Endometrial microvascular endothelial cells (primary cell): ENCODE measurements around the gene PRH1. TPM values are rescaled to one million over a fixed set of nuclear protein-coding genes. Genes with fewer than 3 reads are reported as not detected.

Experiments used
- in situ Hi-C: cut with HindIII; loops from 2 replicates; pipeline ENCODE4 v1.10.0; 2017; ENCODE audit warnings: low sequenced_read_pairs, low pct_unique_long_range_greater_than_20kb; ENCODE audit errors: inconsistent ontology term
- total RNA-seq: library from RNA; depleted of rRNA; stranded (reverse); fragments of >200 nt; gene quantifications from one replicate; pipeline ENCODE4 v1.2.3, GENCODE V29; 2015; ENCODE audit errors: inconsistent ontology term

Gene PRH1
- total RNA-seq = 11.5 TPM

DNA sequence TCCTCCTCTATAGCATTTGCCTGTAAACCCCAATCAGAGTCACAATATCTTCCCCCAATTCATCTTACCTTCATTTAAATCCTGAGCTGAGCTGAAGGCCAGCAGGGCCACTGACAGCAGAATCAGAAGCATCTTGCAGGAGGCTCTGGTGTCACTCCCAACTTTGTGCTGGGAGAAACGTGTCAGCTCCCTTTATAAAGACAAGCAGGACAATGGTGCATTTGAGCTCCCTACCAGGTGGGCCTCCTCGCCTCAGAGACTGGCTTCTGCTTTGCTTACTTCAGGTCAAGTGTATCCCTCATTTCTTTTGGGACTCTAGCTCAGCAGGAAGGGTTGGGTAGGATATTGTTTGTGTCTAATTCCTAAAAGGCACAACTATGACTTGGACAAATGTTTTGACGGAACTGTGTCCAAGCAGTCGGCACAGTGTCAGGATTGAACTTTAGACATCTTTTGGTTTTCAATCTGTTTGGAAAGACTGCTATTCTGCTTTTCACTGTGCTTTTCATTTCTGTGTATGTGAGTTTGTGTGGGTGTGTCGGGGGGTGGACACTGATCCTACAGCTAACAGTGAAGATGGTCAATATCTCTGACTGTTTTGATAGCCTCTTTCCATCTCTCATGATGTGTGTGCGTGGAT is at the start of gene PRH1:
TSS of gene PRH1 (minus strand) at position 170 of the 640 bp plus-strand sequence. CDS start at position 132, 38 bp downstream.
- in situ Hi-C loops = no loop called here

DNA sequence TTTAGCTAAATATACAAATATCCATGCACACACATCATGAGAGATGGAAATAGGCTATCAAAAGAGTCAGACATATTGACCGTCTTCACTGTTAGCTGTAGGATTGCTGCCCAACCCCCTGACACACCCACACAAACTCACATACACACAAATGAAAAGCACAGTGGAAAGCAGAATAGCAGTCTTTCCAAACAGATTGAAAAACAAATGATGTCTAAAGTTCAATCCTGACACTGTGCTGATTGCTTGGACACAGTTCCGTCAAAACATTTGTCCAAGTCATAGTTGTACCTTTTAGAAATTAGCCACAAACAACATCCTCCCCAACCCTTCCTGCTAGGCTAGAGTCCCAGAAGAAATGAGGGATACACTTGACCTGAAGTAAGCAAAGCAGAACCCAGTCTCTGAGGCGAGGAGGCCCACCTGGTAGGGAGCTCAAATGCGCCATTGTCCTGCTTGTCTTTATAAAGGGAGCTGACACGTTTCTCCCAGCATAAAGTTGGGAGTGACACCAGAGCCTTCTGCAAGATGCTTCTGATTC is 44.8 kb upstream of the PRH1 start, which contains the start of gene PRH2:
TSS of gene PRH2 (plus strand) at position 491 of the 541 bp plus-strand sequence. CDS start at position 529, 38 bp downstream.
- in situ Hi-C loops = no loop called here

DNA sequence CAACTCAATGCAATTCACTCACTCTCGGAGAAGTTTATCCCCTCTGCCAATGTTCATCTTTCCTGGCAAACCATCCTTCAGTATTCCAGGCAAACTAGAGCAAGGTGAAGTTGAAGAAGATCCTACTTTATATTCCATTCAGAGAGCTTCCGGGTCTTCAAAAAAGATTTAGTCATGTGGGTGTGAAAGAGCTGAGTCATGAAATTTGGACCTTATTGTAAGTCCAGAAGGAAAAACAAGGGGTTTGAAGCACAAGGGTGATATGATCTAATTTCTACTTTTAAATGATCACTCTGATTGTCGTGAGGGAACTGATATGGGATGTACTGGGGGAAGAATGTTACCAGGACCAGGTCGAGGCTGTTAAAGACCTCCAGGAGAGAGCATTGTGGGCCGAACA is 42.2 kb upstream of the PRH1 start:
- in situ Hi-C loops = no loop called here

DNA sequence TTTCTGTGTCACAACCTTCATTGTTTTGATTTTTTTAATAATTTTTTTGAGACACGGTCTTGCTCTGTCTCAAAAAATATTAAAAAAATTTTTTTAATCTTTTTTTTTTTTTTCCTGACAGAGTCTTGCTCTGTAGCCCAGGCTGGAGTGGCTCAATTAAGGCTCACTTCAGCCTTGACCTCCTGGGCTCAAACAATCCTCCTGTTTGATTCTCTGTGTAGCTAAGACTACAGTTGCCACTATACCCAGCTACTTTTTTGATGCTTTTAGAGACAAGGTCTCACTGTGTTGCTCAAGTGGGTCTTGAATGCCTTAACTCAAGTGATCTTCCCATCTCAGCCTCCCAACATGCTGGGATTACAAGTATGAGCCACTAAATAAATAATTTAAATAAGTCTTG is 35.8 kb upstream of the PRH1 start:
- in situ Hi-C loops = no loop called here

DNA sequence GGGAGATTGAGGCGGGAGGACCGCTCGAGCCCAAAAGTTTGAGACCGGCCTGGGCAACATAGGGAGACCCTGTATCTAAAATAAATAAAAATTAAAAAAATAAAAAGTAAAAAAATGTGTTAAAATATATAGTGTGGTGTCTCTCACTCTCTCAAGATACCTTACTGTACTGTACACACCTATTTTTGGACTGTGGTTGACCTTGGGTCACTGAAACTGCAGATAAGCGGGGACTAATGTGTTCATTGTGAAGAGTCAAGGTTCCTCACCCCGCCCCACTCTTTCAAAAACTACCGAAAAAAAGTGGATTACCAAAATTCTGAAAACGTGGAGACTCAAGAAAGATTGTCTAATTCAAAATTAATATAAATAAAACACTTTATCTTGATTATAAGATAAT is 26.3 kb upstream of the PRH1 start:
- in situ Hi-C loops = no loop called here

DNA sequence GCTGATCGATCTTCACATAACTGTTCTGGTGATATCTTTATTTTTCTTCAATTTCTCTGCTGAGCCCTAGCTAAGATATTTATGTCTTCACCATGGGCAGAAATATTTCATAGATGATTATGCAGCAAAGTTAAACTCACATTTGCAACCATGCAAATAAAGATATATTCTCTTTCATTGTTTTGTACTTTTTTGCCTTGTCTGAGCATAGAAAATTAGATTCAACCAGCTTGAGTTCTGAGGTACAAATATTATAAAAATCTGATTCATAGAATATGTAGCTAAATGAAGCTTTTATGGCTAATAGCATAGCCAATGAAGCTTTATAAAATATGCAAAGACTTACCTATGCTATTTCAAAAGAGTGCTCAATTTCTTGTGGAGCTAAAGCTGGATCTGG is 25.4 kb upstream of the PRH1 start, which contains the start of gene TAS2R13:
TSS of gene TAS2R13 (minus strand) at position 101 of the 400 bp plus-strand sequence. CDS start 264 bp downstream, outside the sequence.
- in situ Hi-C loops = no loop called here

DNA sequence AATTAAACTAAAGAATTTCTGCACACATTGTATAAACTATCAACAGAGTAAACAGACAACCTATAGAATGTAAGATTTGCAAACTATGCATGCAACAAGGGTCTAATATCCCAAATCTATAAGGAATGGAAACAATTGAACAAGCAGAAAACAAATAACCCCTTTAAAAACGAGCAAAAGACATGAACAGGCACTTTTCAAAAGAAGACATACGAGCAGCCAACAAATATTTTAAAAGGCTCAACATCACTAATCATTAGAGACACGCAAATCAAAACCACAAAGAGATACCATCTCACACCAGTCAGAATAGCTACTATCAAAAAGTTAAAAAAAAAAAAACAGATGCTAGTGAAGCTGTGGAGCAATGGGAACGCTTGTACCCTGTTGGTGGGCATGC is 20.6 kb upstream of the PRH1 start:
- in situ Hi-C loops = no loop called here

DNA sequence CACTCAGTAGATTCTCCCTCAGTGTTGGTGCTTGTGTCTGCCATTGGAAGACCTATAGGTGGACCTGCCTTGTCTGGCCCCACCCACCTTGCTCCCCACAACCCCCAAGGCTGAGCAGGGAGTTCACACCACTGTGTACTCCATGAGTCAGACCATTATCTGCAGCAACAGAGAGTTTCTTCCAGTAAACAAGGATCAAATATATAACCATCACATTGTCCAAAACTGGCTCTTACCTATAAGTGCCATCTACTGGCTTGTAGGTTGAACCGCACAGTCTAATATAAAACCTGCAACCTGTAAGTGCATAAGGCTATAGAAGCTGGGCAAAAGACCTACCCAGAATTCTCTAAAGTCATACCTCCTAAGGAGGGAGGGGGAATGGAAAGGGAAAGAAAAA is 17.4 kb upstream of the PRH1 start:
- in situ Hi-C loops = no loop called here

DNA sequence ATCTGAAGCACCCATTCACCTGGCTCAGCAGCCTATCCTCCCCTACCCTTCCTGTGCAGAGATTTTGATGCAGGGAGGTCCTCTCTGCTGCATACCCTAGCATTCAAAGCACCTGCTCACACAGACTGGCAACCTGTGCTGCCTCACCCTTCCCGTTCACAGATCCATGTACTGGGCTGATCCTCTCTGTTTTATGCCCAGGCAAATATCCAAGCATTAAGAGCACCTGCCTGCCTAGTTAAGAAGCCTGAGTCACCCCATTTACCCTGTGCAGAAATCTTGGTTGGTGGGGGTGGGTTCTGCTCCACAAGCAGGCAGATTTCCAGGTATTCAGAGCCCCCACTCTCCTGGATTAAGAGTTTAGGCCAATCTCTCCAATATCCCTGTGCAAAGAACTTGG is 16.9 kb upstream of the PRH1 start:
- in situ Hi-C loops = no loop called here

DNA sequence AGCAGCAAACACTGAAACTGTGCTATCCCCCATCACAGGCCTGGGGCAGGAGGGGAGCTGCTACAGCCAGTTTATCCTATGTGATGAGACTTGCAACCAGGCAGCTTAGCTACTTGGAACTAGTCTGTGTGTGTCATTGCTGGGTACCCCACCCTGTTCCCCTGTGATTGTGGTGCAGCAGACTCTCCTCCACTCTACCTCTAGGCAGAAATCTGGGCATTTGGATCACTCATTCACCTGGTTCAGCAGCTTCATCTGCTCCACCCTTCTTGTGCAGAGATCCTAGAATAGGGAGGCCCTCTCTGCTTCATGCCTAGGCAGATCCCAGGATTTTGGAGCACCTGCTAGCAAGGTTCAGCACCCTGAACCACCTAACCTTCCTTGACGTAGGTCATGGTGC is 16.5 kb upstream of the PRH1 start:
- in situ Hi-C loops = no loop called here

DNA sequence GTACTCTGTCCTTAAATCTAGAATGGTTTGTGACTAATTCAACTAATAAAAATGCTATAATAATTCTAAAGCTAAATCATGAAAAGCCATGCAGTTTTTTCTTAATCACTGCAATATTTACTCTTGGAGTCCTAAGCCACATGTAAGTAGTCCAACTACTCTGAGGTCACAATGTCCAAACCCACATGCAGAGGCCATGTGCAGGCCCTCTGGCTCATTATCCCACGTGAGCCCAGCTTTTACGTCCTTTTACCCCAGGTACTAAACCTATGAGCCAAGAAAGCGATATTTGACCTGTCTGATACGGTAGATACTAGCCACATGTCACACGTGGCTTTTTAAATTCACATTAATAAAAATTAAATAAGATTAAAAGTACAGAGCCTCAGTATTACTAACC is 12.8 kb upstream of the PRH1 start:
- in situ Hi-C loops = no loop called here

DNA sequence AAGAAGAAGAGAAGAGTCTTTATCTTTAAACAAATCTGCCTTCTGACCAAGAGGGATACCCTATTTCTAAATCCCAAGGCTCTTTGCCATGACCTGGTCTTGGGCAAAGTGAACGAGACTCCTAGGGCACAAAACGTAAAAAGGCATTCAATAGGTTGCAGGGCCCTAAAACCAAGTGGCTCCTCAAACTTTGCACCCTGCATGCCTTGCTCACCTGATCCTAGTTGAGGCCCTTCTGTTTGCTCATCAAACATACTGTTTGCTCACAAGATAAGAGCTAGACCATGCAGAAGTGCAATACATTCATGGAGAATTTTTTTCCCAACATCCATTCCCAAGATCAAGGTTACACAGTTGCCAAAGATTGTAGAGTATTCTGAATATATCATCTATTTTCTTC is 7.9 kb upstream of the PRH1 start:
- in situ Hi-C loops = no loop called here

DNA sequence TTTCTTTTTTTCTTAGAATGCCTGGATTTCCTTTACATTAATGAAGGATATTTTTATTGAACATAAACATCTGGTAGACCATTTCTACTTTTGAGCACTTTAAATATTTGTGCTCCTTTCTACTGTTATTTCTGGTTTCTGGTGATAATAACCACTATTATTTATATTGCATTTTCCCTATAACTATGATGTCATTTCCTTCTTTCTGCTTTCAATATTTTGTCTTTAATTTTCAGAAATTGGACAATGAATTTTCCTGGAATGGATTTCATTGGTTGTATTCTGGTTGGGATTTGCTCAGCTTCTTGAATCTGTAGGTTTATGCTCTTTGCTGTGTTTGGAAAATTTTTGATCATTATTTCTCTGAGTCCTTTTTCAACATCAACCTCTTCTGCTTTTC is 5.2 kb upstream of the PRH1 start:
- in situ Hi-C loops = no loop called here

DNA sequence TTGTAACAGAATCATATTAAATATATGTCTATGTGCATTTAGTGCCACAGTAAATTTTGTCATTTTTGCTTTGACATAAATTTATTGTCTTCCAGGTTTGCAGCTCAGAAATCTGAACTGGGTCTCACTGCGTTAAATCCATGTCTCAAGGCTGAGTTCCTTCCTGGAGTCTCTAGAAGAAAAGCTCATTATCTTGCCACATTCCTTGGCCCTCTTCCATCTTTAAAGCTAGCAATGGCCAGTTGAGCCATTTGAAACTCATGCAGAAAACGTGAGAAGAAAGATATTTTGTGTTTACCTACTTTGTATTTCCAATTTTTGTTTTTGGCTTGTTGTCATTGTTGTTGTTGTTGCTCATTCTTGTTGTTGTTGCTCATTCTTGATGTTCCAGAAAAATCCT is 10.7 kb downstream of the PRH1 start:
- in situ Hi-C loops = no loop called here

DNA sequence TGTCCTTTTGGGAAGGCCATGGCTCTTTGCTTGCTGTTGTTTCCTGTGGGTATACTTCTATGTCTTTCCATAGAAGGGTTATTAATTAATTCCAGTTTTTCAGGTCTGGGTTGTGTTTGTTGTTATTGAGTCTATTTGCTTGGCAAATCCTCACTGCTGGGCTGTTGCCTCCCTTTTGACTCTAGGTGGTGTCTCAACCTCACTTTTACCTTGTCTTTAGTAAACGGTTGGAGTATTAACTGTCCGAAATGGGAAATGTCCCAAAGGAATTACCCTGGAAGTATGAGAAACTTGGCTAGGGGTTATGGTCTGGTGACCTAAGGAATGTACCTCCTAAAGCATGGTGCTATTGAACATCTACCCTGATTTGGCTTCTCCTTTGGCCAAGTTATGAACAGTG is 16.7 kb downstream of the PRH1 start:
- in situ Hi-C loops = no loop called here

DNA sequence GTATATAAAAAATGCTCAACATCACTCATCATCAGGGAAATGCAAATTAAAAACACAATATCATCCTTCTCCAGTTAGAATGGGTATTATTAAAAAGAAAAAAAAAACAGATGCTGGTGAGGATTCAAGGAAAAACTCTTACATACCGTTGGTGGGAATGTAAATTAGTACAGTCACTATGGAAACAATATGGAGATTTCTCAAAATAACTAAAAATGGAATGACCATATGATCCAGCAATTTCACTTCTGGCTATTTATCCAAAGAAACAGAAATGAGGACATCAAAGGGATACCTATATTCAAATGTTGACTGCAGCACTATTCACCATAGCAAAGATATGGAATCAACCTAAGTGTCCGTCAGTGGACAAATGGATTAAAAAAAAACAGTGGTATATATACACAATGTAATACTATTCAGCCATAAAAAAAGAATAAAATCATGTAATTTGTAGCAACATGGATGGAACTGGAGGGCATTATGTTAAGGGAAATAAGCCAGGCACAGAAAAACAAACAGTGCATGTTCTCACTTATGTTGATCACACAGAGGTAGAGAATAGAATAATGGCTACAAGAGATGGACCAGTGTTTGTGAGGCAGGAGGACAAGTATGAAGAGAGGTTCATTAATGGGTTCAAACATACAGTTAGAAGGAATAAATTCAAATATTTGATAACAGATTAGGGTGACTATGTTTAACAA is 20.4 kb downstream of the PRH1 start:
- in situ Hi-C loops = no loop called here

DNA sequence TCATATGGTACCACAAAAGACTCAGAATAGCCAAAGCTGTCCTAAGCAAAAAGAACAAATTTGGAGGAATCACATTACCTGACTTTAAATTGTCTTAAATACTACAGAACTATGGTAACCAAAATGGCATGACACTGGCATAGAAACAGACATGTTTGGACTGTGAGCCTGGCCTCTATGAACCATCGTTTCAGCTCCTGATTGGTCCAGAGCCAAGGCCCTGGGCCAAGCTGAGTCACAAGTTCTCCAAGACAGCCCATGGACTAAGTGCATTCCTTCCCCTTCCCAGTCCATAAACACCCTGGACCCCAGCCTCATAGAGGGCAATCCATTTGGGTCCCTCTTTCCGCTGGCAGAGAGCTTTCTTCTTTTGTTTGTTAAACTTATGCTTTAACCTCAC is 22.7 kb downstream of the PRH1 start:
- in situ Hi-C loops = no loop called here

DNA sequence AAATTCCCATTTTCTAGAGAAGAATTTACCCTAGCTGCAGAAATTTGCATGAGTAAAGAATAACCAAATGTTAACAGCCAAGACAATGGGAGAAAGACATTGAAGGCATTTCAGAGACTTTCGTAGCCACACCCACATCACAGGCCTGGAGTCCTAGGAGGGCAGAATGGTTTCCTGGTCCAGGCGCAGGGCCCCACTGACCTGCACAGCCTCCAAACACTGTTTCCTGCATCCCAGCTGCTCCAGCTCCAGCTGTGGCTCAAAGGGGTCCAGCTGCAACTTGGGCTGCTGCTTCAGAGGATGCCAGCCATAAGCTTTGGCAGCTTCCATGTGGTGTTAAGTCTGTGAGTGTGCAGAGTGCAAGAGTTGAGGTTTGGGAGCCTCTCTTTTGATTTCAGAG is 28.2 kb downstream of the PRH1 start:
- in situ Hi-C loops = no loop called here

DNA sequence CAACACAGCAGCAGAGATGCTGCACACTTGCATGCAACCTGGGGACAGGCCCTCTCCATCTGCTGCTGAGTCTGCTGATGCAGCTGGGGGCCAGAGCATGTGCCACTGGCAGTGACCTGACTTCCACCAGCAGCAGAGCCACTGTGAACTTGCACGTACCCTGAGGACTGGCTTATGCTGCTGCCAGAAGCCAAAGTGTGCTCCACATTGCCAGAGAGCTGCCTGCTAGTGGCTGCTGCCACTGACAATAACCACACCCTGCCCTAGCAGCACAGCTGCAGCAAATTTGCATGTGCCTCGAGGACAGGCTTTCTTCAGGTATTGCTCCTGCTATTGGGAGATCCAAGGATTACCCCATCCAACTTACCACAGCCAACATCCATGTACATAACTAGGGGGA is 30.3 kb downstream of the PRH1 start:
- in situ Hi-C loops = no loop called here

DNA sequence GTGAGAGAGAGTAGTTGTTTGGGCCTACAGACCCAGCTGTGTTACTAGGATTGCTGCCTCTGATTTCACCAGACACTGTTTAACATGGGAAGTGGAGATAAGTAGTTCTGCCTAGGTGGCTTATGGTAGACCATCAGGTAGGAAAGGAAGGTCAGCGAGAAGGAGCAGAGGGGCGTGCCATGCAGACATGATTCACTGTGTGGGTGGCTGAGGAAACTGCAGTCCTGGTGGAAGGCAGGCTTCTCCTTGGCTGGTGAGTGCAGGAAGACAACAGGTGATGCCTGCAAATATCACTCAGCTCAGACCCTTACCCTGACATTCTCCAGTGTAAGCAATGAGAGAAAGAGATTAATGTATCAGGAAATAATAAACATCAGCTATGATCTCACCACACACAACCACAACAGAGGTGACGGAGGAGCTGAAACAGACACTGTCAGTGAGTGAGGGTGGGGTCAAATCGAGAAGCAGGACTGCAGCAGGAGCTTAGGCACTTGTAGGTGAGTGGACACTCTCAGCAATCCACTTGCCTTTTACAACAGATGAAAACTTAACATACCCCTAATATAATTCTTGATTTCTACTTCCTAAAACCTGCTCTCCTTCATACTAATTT is 32.7 kb downstream of the PRH1 start:
- in situ Hi-C loops = no loop called here
